Measurements from ENCODE around the gene SNX24. TPM values are rescaled to one million over a fixed set of nuclear protein-coding genes. Genes with fewer than 3 reads are reported as not detected.

Gene SNX24
- total and polyA plus RNA-seq, 2 experiments from 2014 or later, result 18.0 to 27.5 TPM

DNA sequence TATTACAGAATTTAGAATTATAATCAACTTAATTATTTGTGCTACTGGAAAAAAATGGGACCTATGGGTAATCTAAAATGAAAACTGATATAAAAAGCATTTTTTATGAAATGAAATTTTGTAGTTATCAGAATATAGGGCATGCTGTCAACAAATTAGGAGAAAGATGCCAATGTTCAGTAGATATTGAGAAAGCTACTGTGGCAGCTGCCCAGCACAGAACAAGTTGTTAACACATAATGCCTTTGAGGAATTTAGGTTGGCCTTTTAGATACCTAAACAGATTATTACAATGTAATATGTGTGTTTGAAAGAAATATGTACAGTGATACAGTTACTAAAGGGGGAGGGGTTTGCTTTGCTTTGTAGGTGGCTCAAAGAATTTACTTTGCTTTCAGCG, 137.0 kb downstream of the SNX24 start:
- H2AFZ ChIP-seq, result no peak overlapping the region
- no peaks in the 10 kb centered on the region for H3K79me2 ChIP-seq (replicated peaks; ENCODE audit: insufficient read depth)
- H3K9me2 ChIP-seq (ENCODE audit: insufficient read depth), result no peaks in the 10 kb centered on the region
- H3K27ac ChIP-seq (ENCODE audit: low read depth), result no peak overlapping the region
- Mint-ChIP-seq H3K27ac (no peak overlapping the region), H3K9me3 (no peaks in the 10 kb centered on the region), H3K27me3 (ENCODE audit: insufficient read depth, low read depth, poor library complexity) (no peaks in the 10 kb centered on the region), H3K36me3 (ENCODE audit: low read depth) (no peaks in the 10 kb centered on the region), H3K4me1 (peaks cover 10% of the 10 kb centered on the region; the same call in 2 of the 3 replicates), H3K4me3 (no peak overlapping the region)
- H3K36me3 ChIP-seq (ENCODE audit: insufficient read depth), result no peaks in the 10 kb centered on the region
- no peaks in the 10 kb centered on the region for H3F3A ChIP-seq (replicated peaks; ENCODE audit: low read depth)
- no peak for ATAC-seq
- H3K4me1 ChIP-seq (ENCODE audit: insufficient read depth), result no peaks in the 10 kb centered on the region
- H4K20me1 ChIP-seq (replicated peaks; ENCODE audit: insufficient read depth), result no peaks in the 10 kb centered on the region
- no peak overlapping the region for H3K4me3 ChIP-seq
- H3K27me3 ChIP-seq (ENCODE audit: insufficient read depth), result no peaks in the 10 kb centered on the region
- no peak overlapping the region for H3K4me2 ChIP-seq
- no peak for DNase-seq (ENCODE audit: low spot score)
- TF ChIP-seq JUNB (IDR thresholded peaks at IDR 0.05; ENCODE audit: unreplicated experiment), result no peak
- TF ChIP-seq, protein P1, sequence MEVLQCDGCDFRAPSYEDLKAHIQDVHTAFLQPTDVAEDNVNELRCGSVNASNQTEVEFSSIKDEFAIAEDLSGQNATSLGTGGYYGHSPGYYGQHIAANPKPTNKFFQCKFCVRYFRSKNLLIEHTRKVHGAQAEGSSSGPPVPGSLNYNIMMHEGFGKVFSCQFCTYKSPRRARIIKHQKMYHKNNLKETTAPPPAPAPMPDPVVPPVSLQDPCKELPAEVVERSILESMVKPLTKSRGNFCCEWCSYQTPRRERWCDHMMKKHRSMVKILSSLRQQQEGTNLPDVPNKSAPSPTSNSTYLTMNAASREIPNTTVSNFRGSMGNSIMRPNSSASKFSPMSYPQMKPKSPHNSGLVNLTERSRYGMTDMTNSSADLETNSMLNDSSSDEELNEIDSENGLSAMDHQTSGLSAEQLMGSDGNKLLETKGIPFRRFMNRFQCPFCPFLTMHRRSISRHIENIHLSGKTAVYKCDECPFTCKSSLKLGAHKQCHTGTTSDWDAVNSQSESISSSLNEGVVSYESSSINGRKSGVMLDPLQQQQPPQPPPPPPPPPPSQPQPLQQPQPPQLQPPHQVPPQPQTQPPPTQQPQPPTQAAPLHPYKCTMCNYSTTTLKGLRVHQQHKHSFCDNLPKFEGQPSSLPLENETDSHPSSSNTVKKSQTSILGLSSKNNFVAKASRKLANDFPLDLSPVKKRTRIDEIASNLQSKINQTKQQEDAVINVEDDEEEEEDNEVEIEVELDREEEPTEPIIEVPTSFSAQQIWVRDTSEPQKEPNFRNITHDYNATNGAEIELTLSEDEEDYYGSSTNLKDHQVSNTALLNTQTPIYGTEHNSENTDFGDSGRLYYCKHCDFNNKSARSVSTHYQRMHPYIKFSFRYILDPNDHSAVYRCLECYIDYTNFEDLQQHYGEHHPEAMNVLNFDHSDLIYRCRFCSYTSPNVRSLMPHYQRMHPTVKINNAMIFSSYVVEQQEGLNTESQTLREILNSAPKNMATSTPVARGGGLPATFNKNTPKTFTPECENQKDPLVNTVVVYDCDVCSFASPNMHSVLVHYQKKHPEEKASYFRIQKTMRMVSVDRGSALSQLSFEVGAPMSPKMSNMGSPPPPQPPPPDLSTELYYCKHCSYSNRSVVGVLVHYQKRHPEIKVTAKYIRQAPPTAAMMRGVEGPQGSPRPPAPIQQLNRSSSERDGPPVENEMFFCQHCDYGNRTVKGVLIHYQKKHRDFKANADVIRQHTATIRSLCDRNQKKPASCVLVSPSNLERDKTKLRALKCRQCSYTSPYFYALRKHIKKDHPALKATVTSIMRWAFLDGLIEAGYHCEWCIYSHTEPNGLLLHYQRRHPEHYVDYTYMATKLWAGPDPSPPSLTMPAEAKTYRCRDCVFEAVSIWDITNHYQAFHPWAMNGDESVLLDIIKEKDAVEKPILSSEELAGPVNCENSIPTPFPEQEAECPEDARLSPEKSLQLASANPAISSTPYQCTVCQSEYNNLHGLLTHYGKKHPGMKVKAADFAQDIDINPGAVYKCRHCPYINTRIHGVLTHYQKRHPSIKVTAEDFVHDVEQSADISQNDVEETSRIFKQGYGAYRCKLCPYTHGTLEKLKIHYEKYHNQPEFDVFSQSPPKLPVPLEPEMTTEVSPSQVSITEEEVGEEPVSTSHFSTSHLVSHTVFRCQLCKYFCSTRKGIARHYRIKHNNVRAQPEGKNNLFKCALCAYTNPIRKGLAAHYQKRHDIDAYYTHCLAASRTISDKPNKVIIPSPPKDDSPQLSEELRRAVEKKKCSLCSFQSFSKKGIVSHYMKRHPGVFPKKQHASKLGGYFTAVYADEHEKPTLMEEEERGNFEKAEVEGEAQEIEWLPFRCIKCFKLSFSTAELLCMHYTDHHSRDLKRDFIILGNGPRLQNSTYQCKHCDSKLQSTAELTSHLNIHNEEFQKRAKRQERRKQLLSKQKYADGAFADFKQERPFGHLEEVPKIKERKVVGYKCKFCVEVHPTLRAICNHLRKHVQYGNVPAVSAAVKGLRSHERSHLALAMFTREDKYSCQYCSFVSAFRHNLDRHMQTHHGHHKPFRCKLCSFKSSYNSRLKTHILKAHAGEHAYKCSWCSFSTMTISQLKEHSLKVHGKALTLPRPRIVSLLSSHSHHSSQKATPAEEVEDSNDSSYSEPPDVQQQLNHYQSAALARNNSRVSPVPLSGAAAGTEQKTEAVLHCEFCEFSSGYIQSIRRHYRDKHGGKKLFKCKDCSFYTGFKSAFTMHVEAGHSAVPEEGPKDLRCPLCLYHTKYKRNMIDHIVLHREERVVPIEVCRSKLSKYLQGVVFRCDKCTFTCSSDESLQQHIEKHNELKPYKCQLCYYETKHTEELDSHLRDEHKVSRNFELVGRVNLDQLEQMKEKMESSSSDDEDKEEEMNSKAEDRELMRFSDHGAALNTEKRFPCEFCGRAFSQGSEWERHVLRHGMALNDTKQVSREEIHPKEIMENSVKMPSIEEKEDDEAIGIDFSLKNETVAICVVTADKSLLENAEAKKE (CRISPR knock-in tag; IDR thresholded peaks at IDR 0.05), result no peak
- no peak for TF ChIP-seq NANOG (IDR thresholded peaks at IDR 0.05; ENCODE audit: borderline replicate concordance)
- TF ChIP-seq STAT1 (IDR thresholded peaks at IDR 0.05; ENCODE audit: unreplicated experiment), result no peak
- no peak for TF ChIP-seq EZH2phosphoT487 (IDR thresholded peaks at IDR 0.05; ENCODE audit: unreplicated experiment)
- TF ChIP-seq CREB1 (CRISPR knock-in tag; IDR thresholded peaks at IDR 0.05; ENCODE audit: low read depth), result no peak
- TF ChIP-seq, protein P2, sequence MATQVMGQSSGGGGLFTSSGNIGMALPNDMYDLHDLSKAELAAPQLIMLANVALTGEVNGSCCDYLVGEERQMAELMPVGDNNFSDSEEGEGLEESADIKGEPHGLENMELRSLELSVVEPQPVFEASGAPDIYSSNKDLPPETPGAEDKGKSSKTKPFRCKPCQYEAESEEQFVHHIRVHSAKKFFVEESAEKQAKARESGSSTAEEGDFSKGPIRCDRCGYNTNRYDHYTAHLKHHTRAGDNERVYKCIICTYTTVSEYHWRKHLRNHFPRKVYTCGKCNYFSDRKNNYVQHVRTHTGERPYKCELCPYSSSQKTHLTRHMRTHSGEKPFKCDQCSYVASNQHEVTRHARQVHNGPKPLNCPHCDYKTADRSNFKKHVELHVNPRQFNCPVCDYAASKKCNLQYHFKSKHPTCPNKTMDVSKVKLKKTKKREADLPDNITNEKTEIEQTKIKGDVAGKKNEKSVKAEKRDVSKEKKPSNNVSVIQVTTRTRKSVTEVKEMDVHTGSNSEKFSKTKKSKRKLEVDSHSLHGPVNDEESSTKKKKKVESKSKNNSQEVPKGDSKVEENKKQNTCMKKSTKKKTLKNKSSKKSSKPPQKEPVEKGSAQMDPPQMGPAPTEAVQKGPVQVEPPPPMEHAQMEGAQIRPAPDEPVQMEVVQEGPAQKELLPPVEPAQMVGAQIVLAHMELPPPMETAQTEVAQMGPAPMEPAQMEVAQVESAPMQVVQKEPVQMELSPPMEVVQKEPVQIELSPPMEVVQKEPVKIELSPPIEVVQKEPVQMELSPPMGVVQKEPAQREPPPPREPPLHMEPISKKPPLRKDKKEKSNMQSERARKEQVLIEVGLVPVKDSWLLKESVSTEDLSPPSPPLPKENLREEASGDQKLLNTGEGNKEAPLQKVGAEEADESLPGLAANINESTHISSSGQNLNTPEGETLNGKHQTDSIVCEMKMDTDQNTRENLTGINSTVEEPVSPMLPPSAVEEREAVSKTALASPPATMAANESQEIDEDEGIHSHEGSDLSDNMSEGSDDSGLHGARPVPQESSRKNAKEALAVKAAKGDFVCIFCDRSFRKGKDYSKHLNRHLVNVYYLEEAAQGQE (IDR thresholded peaks at IDR 0.05; ENCODE audit: unreplicated experiment), result no peak
- TF ChIP-seq, protein P3, sequence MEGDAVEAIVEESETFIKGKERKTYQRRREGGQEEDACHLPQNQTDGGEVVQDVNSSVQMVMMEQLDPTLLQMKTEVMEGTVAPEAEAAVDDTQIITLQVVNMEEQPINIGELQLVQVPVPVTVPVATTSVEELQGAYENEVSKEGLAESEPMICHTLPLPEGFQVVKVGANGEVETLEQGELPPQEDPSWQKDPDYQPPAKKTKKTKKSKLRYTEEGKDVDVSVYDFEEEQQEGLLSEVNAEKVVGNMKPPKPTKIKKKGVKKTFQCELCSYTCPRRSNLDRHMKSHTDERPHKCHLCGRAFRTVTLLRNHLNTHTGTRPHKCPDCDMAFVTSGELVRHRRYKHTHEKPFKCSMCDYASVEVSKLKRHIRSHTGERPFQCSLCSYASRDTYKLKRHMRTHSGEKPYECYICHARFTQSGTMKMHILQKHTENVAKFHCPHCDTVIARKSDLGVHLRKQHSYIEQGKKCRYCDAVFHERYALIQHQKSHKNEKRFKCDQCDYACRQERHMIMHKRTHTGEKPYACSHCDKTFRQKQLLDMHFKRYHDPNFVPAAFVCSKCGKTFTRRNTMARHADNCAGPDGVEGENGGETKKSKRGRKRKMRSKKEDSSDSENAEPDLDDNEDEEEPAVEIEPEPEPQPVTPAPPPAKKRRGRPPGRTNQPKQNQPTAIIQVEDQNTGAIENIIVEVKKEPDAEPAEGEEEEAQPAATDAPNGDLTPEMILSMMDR (conservative IDR thresholded peaks at IDR 0.05; ENCODE audit: low read depth in 2 of 2), result no peak
- TF ChIP-seq ZNF114 (CRISPR knock-in tag; IDR thresholded peaks at IDR 0.05), result no peak
- TF ChIP-seq, protein P4, sequence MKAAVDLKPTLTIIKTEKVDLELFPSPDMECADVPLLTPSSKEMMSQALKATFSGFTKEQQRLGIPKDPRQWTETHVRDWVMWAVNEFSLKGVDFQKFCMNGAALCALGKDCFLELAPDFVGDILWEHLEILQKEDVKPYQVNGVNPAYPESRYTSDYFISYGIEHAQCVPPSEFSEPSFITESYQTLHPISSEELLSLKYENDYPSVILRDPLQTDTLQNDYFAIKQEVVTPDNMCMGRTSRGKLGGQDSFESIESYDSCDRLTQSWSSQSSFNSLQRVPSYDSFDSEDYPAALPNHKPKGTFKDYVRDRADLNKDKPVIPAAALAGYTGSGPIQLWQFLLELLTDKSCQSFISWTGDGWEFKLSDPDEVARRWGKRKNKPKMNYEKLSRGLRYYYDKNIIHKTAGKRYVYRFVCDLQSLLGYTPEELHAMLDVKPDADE (IDR thresholded peaks at IDR 0.05), result no peak
- no peak for TF ChIP-seq ZNF331 (CRISPR knock-in tag; IDR thresholded peaks at IDR 0.05; ENCODE audit: low read depth)
- TF ChIP-seq POLR2AphosphoS5 (IDR thresholded peaks at IDR 0.05; ENCODE audit: low read depth), result no peak
- TF ChIP-seq EZH2 (IDR thresholded peaks at IDR 0.05; ENCODE audit: low read depth, unreplicated experiment), result no peak

Measured in GM23338 (cell line).